ENCODE data around the gene MMEL1. TPM values are rescaled to one million over a fixed set of nuclear protein-coding genes. Genes with fewer than 3 reads are reported as not detected.

MMEL1 gene
- polyA plus RNA-seq, 1 donor from 2014 or later: 5.2 TPM

GRCh38 chr1:2587071-2587859, 45.6 kb downstream of the MMEL1 start:
- peak overlapping the region; percentile 85 for H3K9ac ChIP-seq (ENCODE audit: low read length)
- no peaks in the 10 kb centered on the region for H3K9me2 ChIP-seq (ENCODE audit: insufficient read depth, low read length)
- H4K20me1 ChIP-seq (ENCODE audit: insufficient read depth): no peaks in the 10 kb centered on the region
- TF ChIP-seq POLR2AphosphoS5 (IDR thresholded peaks at IDR 0.05): no peak
- TF ChIP-seq MXI1 (conservative IDR thresholded peaks at IDR 0.05; ENCODE audit: poor library complexity, severe bottlenecking): peak; percentile 58
- TF ChIP-seq TAF1 (IDR thresholded peaks at IDR 0.05; ENCODE audit: low read depth): no peak
- no peak for TF ChIP-seq EP300 (conservative IDR thresholded peaks at IDR 0.05; ENCODE audit: poor library complexity, severe bottlenecking)
- H3K79me2 ChIP-seq (replicated peaks; ENCODE audit: insufficient read depth, low read length): no peaks in the 10 kb centered on the region
- H3F3A ChIP-seq (ENCODE audit: insufficient read depth, low read length, poor library complexity, severe bottlenecking): no peaks in the 10 kb centered on the region
- no peak overlapping the region for H2AFZ ChIP-seq (ENCODE audit: low read depth, low read length)
- H3K9me3 ChIP-seq (ENCODE audit: low read length): no peaks in the 10 kb centered on the region
- no peaks in the 10 kb centered on the region for H3K27me3 ChIP-seq (ENCODE audit: insufficient read depth, low read depth, low read length)
- no peaks in the 10 kb centered on the region for H3K36me3 ChIP-seq (ENCODE audit: insufficient read depth, low read length)
- H3K4me3 ChIP-seq (ENCODE audit: low read length): peak overlapping the region; percentile 95
- peak overlapping the region; percentile 57 for H3K4me2 ChIP-seq (ENCODE audit: low read length)
- peak overlapping the region; percentile 80 for H3K27ac ChIP-seq (ENCODE audit: low read length)

GRCh38 chr1:2586154-2587070, 46.4 kb downstream of the MMEL1 start, which contains the start of gene PRXL2B:
Gene PRXL2B, plus strand, starts transcription at chr1:2586777. Its CDS starts 109 bp downstream, at chr1:2586886.
- Histone ChIP-seq H3K27ac (ENCODE audit: low read length) (peak within 1 kb of the TSS; percentile 80), H3K4me3 (ENCODE audit: low read length) (peak within 1 kb of the TSS; percentile 95), H3K9me2 (ENCODE audit: insufficient read depth, low read length) (no peaks in the 10 kb centered on the region), H4K20me1 (ENCODE audit: insufficient read depth) (no peaks in the 10 kb centered on the region), H3K27me3 (ENCODE audit: insufficient read depth, low read depth, low read length) (no peaks in the 10 kb centered on the region), H3K36me3 (ENCODE audit: insufficient read depth, low read length) (no peaks in the 10 kb centered on the region), H3K4me2 (ENCODE audit: low read length) (peak within 1 kb of the TSS; percentile 97), H3K79me2 (replicated peaks; ENCODE audit: insufficient read depth, low read length) (no peaks in the 10 kb centered on the region), H3K9me3 (ENCODE audit: low read length) (no peaks in the 10 kb centered on the region), H3K9ac (ENCODE audit: low read length) (peak within 1 kb of the TSS; percentile 85), H2AFZ (ENCODE audit: low read depth, low read length) (peak within 1 kb of the TSS; percentile 65), H3F3A (ENCODE audit: insufficient read depth, low read length, poor library complexity, severe bottlenecking) (no peaks in the 10 kb centered on the region)
- peak; percentile 7 for TF ChIP-seq SMC3 (conservative IDR thresholded peaks at IDR 0.05; ENCODE audit: poor library complexity)
- peak; percentile 54 for TF ChIP-seq REST (IDR thresholded peaks at IDR 0.05; ENCODE audit: borderline replicate concordance)
- TF ChIP-seq MXI1 (conservative IDR thresholded peaks at IDR 0.05; ENCODE audit: poor library complexity, severe bottlenecking): peak; percentile 56
- peak; percentile 72 for TF ChIP-seq POLR2AphosphoS5 (IDR thresholded peaks at IDR 0.05)
- no peak for TF ChIP-seq RAD21 (conservative IDR thresholded peaks at IDR 0.05)
